Heart left ventricle (tissue), 16 donors: ENCODE measurements around the gene SETD1A. TPM values are rescaled to one million over a fixed set of nuclear protein-coding genes. Genes with fewer than 3 reads are reported as not detected.

Experiments
- ATAC-seq, 4 donors: fragments of 200-7000 bp; cut with Tn5 transposase; one replicate each; pipeline ENCODE4 v1.9.1; 2020 to 2022; ENCODE audit warnings: moderate library complexity in 4 of 4, mild to moderate bottlenecking in 3 of 4, moderate number of reproducible peaks in 1 of 4
- DNase-seq, 5 donors: peaks; one replicate each; pipeline ENCODE4 v3.0.0-alpha.2; 2020
- H3K27ac ChIP-seq, 12 donors: fragments of 200-600 bp; sonication (generic) in 4 of 12; one replicate each; pipeline versions ENCODE4 v1.5.0 to v1.8.0; 2016 to 2022; ENCODE audit warnings: mild to moderate bottlenecking in 2 of 12
- H3K27me3 ChIP-seq, 9 donors: fragments of 200-600 bp; sonication (generic) in 2 of 9; one replicate each; pipeline versions ENCODE4 v1.5.1 to v1.8.0; 2016 to 2022; ENCODE audit warnings: mild to moderate bottlenecking in 3 of 9
- H3K36me3 ChIP-seq, 9 donors: fragments of 200-600 bp; sonication (generic) in 2 of 9; one replicate each; pipeline versions ENCODE4 v1.5.0 to v1.8.0; 2018 to 2022; ENCODE audit warnings: mild to moderate bottlenecking in 2 of 9
- H3K4me1 ChIP-seq, 12 donors: fragments of 200-600 bp; sonication (generic) in 4 of 12; one replicate each; pipeline versions ENCODE4 v1.5.0 to v1.8.0; 2016 to 2022; ENCODE audit warnings: mild to moderate bottlenecking in 3 of 12
- H3K4me3 ChIP-seq, 12 donors: fragments of 200-600 bp; sonication (generic) in 4 of 12; one replicate each; pipeline versions ENCODE4 v1.5.0 to v1.8.0; 2017 to 2022; ENCODE audit warnings: mild to moderate bottlenecking in 9 of 12, moderate library complexity in 4 of 12
- H3K9me3 ChIP-seq, 12 donors: fragments of 200-600 bp; sonication (generic) in 4 of 12; one replicate each; pipeline versions ENCODE4 v1.5.0 to v1.8.0; 2016 to 2022; ENCODE audit warnings: mild to moderate bottlenecking in 1 of 12
- POLR2A ChIP-seq, 2 donors: fragments of 450-650 bp; IDR thresholded peaks; one replicate each; pipeline ENCODE4 v1.6.1; 2017; ENCODE audit warnings: antibody characterized with exemption in 2 of 2, mild to moderate bottlenecking in 2 of 2, moderate library complexity in 2 of 2
- WGBS, 4 donors: extraction: QIAGEN DNeasy Blood & Tissue Kit in 2 of 4; methylation state at CpG; one replicate each; pipeline versions ENCODE4 v1.1.5 to v1.1.7; 2013 to 2018; 5-methylcytosine and 5-hydroxymethylcytosine counted together
- intact Hi-C, 10 donors: fragments of 100-400 bp; cut with DNase I; formaldehyde crosslinking; loops; one replicate each; pipeline versions ENCODE4 v1.11.1 to v1.14.2; 2022
- polyA plus RNA-seq, 2 donors: library from polyadenylated mRNA; stranded (reverse); fragments of 200-250 nt; gene quantifications; one replicate each; pipeline ENCODE4 v1.2.3, GENCODE V29; 2013
- total RNA-seq, 9 donors: library from RNA; depleted of rRNA in 2 of 9; stranded (reverse); fragments of >200 nt in 2 of 9; fragmentation: NEBNext Ultra II Directional in 3 of 9; extraction: Animal tissue kit (Norgen Biotek cat#: 25700) in 3 of 9; gene quantifications; one replicate each; pipeline versions ENCODE4 v1.1.0 to v1.2.4, GENCODE V29; 2016 to 2023
- TF ChIP-seq, protein P1 (sequence below), 12 donors: fragments of 200-600 bp; sonication (generic) in 4 of 12; IDR thresholded peaks; one replicate each; pipeline versions ENCODE4 v1.5.0 to v1.8.0; 2018 to 2022; ENCODE audit warnings: antibody characterized with exemption in 12 of 12, mild to moderate bottlenecking in 5 of 12
- donor health status: ischemic (EF 13 %, LVEDD 7.1; RV severe dilation, severe dysfunction).
- donor health status: healthy with polysubstance abuse.
- donor health status: DM: no; HTN: yes; CAD: no.
- donor health status: DM: no; HTN: no; CAD: no.
- donor health status: ischemic (EF 25% LVEDD 6.9; RV normal size, moderate dysfunction).
- donor health status: ischemic (EF 25% LVEDD 5.7; RV mildly dilated, moderate dysfunction).
- donor health status: healthy.
- donor health status: DM: yes; HTN: yes; CAD: no.
- donor health status: ischemic (EF 35%, LVEDD 5.7; RV mildly dilated, moderate dysfunction).
- donor health status: nonischemic (EF 11% LVEDD 7.7; RV severe dilation, severe dysfunction).
- donor health status: DM: yes; HTN: yes; CAD: no.
- donor health status: PGD.
- donor health status: ischemic (EF 29% LVEDD 5.4; RV normal size, mild dysfunction).
- donor health status: nonischemic (EF 23%, LVEDD 6.1; RV moderate dilation, normal function).

The SETD1A gene
- total and polyA plus RNA-seq, 11 donors = 4.6 to 12.1 (median 9.0) TPM

DNA sequence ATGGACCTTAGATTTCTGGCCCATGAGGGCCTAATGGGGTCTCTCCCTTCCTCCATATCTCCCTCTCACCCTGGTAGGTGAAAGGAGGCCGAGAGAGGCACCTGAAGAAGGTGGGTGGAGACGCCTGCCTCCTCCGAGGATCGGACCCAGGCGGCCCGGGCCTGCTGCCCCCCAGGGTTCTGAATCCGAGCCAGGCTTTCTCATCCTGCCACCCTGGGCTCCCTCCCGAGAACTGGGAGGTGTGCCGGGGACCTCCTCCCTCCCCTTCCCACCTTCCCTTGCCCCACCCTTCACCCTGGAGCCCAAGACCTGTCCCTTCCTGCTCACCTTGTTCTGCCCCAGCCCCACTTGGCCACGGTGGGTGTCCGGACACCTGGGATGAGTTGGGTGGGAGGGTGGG, 29.2 kb upstream of the SETD1A start:
- intact Hi-C loops = no loop called here
- H3K27ac ChIP-seq = no peak overlapping the region
- H3K36me3 ChIP-seq = peaks cover 0 to 47% (median 22%) of the 10 kb centered on the region in 9 donors

DNA sequence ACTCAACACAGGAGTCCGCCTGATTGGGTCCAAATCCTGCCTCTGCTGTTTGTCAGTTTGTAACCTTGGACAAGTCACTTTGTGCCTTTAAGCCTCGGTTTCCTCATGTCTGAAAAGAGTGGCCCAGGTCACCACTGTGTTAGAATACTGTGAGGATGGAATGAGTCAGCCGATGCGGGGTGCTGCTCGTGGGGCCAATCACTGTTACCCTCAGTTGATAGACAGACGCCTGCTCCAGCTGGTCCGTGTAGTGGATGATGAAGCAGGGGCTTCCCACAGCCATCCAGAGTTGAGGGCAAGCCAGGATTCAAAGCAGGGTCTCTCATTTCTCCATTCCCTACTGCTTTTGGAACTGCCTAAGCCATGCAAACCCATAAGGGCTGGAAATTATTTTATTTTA, 28.4 kb upstream of the SETD1A start:
- no peaks in the 10 kb centered on the region for H3K9me3 ChIP-seq
- intact Hi-C loops = no loop called here
- peaks cover 0 to 25% (median 8%) of the 10 kb centered on the region in 12 donors for H3K4me1 ChIP-seq
- no peak overlapping the region for H3K27ac ChIP-seq
- H3K36me3 ChIP-seq = peaks cover 0 to 47% (median 22%) of the 10 kb centered on the region in 9 donors
- H3K4me3 ChIP-seq = no peak overlapping the region
- ATAC-seq (no peak), DNase-seq (no peak)
- 85 to 89% (median 86%) methylated on average over 7 of the region's 7 CpGs for WGBS, 4 donors
- TF ChIP-seq POLR2A (IDR thresholded peaks at IDR 0.05) = no peak
- TF ChIP-seq, protein P1, sequence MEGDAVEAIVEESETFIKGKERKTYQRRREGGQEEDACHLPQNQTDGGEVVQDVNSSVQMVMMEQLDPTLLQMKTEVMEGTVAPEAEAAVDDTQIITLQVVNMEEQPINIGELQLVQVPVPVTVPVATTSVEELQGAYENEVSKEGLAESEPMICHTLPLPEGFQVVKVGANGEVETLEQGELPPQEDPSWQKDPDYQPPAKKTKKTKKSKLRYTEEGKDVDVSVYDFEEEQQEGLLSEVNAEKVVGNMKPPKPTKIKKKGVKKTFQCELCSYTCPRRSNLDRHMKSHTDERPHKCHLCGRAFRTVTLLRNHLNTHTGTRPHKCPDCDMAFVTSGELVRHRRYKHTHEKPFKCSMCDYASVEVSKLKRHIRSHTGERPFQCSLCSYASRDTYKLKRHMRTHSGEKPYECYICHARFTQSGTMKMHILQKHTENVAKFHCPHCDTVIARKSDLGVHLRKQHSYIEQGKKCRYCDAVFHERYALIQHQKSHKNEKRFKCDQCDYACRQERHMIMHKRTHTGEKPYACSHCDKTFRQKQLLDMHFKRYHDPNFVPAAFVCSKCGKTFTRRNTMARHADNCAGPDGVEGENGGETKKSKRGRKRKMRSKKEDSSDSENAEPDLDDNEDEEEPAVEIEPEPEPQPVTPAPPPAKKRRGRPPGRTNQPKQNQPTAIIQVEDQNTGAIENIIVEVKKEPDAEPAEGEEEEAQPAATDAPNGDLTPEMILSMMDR (IDR thresholded peaks at IDR 0.05) = no peak
- H3K27me3 ChIP-seq = no peaks in the 10 kb centered on the region

More for the DNA sequence above, 29.2 kb upstream of the SETD1A start:
- DNase-seq (no peak), ATAC-seq (no peak)
- Histone ChIP-seq H3K4me1 (peaks cover 0 to 28% (median 8%) of the 10 kb centered on the region in 12 donors), H3K4me3 (no peak overlapping the region), H3K9me3 (no peaks in the 10 kb centered on the region), H3K27me3 (no peaks in the 10 kb centered on the region)
- TF ChIP-seq, protein P1 (IDR thresholded peaks at IDR 0.05) = no peak
- TF ChIP-seq POLR2A (IDR thresholded peaks at IDR 0.05) = no peak
- WGBS, 4 donors = 88 to 92% (median 90%) methylated on average over 7 to 11 of the region's 11 CpGs

DNA sequence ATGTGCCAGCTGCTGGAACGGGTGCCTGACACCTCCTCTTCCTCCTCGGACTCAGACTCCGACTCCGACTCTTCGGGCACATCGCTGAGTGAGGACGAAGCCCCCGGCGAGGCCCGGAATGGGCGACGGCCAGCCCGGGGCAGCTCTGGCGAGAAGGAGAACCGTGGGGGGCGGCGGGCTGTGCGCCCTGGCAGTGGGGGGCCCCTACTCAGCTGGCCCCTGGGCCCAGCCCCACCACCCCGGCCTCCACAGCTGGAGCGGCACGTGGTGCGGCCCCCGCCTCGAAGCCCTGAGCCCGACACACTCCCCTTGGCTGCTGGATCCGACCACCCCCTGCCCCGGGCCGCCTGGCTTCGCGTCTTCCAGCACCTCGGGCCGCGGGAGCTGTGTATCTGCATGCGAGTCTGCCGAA, 27.4 kb upstream of the SETD1A start:
- Histone ChIP-seq H3K9me3 (no peaks in the 10 kb centered on the region), H3K27me3 (no peaks in the 10 kb centered on the region), H3K4me1 (peaks cover 0 to 21% (median 2%) of the 10 kb centered on the region in 12 donors), H3K27ac (peak overlapping the region in 7 of 12 donors; percentile 54 to 76 (median 68)), H3K36me3 (peaks cover 0 to 47% (median 22%) of the 10 kb centered on the region in 9 donors), H3K4me3 (no peak overlapping the region)
- intact Hi-C loops = no loop called here
- DNase-seq (no peak), ATAC-seq (no peak)
- 90 to 91% (median 91%) methylated on average over 6 to 35 of the region's 35 CpGs for WGBS, 4 donors
- TF ChIP-seq, protein P1 (IDR thresholded peaks at IDR 0.05) = no peak
- no peak for TF ChIP-seq POLR2A (IDR thresholded peaks at IDR 0.05)

DNA sequence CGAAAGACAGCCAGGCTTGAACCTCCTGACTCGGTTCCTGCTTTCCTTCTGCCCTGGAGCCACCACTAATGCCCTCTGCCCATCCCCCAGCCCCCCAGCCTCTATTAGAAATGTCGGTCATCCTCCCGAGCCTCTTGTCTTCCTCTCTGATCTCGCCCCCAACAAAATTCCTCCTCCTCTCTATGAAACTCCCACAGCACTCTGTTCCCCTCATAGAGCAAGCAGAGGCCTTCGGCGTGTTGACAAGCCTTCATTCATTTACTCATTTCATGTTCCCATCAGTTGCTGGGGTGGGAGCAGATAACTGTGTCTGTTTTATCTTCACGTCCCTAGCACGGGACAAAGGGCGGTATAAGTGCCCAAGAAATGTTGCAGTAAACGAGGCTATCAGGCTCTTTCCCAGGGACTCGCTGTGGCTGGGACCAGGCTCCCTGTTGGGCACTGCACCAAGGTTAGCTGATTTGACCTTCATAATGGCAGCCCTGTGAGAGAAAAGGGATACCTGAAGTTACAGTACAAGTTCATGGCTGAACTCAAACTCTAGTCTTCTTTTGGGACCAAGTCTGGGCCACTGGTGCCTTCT, 26.4 kb upstream of the SETD1A start:
- Histone ChIP-seq H3K27me3 (no peaks in the 10 kb centered on the region), H3K9me3 (no peaks in the 10 kb centered on the region), H3K27ac (peak overlapping the region in 11 of 12 donors; percentile 4 to 76 (median 62)), H3K4me1 (peaks cover 0 to 21% (median 2%) of the 10 kb centered on the region in 12 donors), H3K4me3 (no peak overlapping the region), H3K36me3 (peaks cover 0 to 50% (median 22%) of the 10 kb centered on the region in 9 donors)
- TF ChIP-seq, protein P1 (IDR thresholded peaks at IDR 0.05) = no peak
- TF ChIP-seq POLR2A (IDR thresholded peaks at IDR 0.05) = no peak
- ATAC-seq = peak; percentile 4 to 52 (median 14)
- DNase-seq = no peak
- intact Hi-C loops = no loop called here
- 51 to 52% (median 51%) methylated on average over 12 of the region's 12 CpGs for WGBS, 4 donors
